ENCODE data around the gene COL23A1.

The COL23A1 gene

GRCh38 chr5:178546675-178547033 lies 43.5 kb downstream of the COL23A1 start:
- no peak for TF ChIP-seq CTCF (conservative IDR thresholded peaks at IDR 0.05)
- H3K27ac ChIP-seq = no peak overlapping the region

- no peak overlapping the region for H3K27ac ChIP-seq
- no peak for TF ChIP-seq CTCF (conservative IDR thresholded peaks at IDR 0.05)
These were observed 44.1 kb downstream of the COL23A1 start for GRCh38 chr5:178545941-178546674.

GRCh38 chr5:178545176-178545575 lies 45.0 kb downstream of the COL23A1 start:
- no peak for TF ChIP-seq CTCF (conservative IDR thresholded peaks at IDR 0.05)
- no peak overlapping the region for H3K27ac ChIP-seq

- no peak overlapping the region for H3K27ac ChIP-seq
- TF ChIP-seq CTCF (conservative IDR thresholded peaks at IDR 0.05) = no peak
These were observed 45.9 kb downstream of the COL23A1 start for GRCh38 chr5:178544166-178544834.

GRCh38 chr5:178542455-178542854 lies 47.7 kb downstream of the COL23A1 start:
- H3K27ac ChIP-seq = peak overlapping the region; percentile 27; the same call in 1 of the 2 replicates

GRCh38 chr5:178540526-178540925 lies 49.7 kb downstream of the COL23A1 start:
- no peak overlapping the region for H3K27ac ChIP-seq
- TF ChIP-seq CTCF (conservative IDR thresholded peaks at IDR 0.05) = no peak

More at GRCh38 chr5:178542455-178542854, 47.7 kb downstream of the COL23A1 start:
- TF ChIP-seq CTCF (conservative IDR thresholded peaks at IDR 0.05) = no peak

- no peak for TF ChIP-seq CTCF (conservative IDR thresholded peaks at IDR 0.05)
- H3K27ac ChIP-seq = no peak overlapping the region
These were observed 51.4 kb downstream of the COL23A1 start for GRCh38 chr5:178538741-178539229.

Data from VCaP (cell line).